SK-N-DZ (cell line): ENCODE results near the gene GSTM3. TPM values are rescaled to one million over a fixed set of nuclear protein-coding genes. Genes with fewer than 3 reads are reported as not detected.
A peak's percentile ranks its signal among the peaks of the same experiment; 100 is the strongest.

Experiments used
- DNase-seq: peaks from one replicate; pipeline ENCODE4 v3.0.0-alpha.2; 2015; ENCODE audit warnings: low spot score
- polyA plus RNA-seq, 2 experiments: library from polyadenylated mRNA; depleted of rRNA; stranded (reverse); fragments of >200 nt; gene quantifications; 2 replicates each; pipeline ENCODE4 v1.2.3, GENCODE V29; 2014

Gene GSTM3
- 127 and 135 TPM in 2 replicates for polyA plus RNA-seq (2014; cell fraction: cytosol; rRNA removed)
- 72.0 and 83.5 TPM in 2 replicates for polyA plus RNA-seq (2014; cell fraction: nucleus; rRNA removed)

DNA sequence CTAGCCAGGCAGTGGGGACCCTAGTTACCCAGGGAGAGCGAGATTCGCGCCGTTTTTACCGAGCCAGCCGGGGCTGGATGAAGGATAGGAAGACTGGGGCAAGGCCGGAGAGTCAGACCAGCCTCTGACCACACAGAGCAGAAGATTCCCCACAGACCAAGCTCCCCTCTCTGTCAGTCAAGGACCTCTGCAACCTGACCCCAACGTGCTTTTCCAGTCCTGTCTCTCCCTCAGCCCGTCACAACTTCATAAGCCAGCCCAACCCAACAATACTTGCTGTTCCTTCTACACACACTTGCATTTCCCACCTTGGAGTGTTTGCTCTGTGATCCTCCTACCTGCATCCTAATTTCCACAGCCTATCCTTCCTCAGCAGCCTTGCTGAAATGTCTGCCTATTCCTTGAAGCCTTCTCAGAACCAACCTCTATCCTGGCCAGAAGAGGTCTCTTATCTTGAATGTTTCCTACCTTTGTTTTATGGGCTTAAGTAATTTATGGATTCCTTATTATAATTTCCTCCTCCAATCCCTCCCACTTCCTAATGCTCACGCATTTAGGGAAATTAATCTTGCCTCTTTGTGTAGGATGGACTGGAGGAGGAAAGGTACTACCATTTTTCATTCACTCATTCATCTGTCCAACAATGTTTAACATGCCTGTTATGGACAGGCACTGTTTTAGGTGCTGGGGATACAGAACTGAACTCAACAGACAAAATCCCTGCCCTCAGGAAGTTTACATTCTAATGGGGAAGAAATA is at the start of gene GSTM3:
TSS of gene GSTM3 (minus strand) at position 424 of the 759 bp plus-strand sequence. CDS start 751 bp downstream, outside the sequence.
- no peak for DNase-seq

GRCh38 chr1:109790329-109790728 is 49.5 kb upstream of the GSTM3 start:
- DNase-seq = no peak

GRCh38 chr1:109789551-109790180 is 48.8 kb upstream of the GSTM3 start:
- DNase-seq = no peak

DNA sequence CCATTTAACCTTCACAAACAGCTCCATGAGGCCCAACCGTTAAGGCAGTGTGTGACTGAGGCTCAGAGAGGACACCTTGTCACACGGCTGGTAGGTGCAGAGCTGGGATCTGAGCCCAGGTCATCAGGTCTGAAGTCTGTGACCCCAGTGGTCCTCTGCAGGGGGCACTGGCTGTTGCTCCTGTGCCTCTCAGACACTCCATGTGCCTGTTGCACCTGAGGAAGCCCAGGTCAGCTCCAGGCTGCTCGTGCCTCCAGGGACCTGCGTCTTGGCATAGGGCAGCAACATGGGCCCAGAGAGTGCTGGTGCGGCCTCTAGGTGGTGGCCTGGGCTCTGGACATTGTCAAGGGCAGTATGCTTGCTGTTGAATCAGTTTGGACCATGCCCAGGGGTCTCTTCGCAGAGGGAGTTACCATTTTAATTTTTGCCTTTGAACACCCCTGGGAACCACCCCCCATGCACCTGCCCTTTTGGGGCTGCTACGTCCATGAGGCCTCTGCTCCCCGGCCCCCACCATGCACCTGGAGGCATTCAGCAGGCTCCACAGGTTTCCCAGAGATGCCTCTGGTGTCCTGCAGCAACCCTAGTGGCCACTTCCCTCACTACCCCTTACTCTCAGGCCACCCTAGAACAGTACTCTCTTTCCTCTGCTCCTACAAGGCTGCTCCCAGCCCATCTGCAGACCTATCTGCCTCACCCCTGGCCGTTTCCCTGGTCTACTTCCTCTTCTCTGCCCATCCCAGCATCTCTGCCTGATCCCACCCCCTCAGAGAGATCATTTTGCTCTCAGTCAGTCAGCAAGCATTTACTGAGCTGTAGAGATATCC is 48.1 kb upstream of the GSTM3 start:
- DNase-seq = peak; percentile 41

DNA sequence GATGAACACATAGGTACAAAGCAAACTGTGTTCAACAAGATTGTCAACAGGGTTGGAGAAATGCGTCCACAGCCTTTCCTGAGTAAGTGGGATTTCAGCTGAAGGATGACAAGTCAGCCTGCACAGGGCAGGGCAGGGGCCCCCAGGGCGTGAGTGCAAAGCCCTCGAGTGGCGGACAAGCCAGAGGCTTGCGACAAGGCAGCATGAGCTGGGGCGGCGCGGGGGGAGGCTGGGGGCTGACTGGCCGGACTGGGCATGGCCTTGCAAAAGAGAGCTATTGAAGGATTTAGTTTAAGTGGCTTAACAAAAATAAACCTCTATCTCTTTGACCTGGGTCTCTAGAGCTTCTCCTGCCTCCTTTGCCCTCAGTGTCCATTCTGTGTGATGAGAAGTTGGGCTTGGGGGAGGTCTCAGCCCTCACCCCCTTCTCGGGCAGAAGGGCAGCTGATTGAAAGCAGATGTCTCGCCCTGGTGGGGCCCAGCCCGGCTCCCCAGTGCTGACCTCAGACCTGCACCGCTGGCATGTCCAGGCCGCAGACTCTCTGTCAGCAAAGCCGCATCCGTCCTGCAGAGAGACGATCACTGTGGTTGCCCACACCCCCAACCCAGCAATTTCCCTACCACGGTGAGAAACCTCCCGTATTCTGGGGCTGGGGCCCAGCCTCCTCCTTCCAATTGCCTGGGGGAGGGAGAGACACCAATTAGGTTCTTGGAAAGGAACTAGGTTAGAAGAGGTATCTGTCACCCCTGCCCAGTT is 47.2 kb upstream of the GSTM3 start:
- DNase-seq = no peak

- DNase-seq = no peak
These were observed 46.5 kb upstream of the GSTM3 start for GRCh38 chr1:109787211-109787844.

DNA sequence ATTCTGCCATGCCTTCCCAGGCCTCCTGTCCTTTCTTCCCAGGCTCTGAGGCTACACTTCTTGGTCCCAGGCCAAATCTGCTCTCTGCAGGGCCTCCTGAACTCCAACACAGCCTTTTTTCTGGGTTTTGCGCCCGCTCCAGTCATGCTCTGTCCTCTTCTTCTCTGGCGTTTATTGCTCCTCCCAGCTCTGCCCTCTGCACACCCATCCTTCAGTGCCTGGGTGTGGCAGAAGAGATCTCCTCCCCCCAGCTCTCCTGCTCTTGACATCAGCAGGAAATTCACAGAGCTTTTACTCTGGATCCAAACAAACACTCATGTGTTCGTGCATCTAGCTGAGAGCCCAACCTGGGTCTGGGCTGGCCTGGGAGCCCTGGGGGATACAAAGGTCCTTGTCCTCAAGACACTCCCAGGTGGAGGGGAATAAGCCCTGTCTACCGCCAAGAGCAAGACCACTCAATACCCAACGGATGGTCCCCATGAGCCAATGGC is 45.7 kb upstream of the GSTM3 start:
- no peak for DNase-seq

DNA sequence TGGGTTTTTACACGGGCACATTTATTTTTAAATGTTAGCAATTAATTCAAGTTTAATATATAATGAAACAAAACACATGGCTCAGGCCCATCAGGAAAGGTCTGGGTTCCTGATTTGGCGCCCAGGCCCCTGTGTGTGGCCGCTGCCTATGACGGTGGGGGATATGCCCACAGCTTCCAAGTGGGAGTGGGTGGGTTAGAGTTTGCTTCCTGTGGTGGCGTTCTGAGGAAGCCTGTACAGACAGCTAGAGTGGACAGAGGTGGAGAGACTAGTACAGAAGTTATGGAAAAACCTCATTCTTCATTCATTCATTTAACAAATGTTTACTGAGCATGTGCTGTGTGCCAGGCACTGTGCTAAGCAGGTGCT is 45.3 kb upstream of the GSTM3 start:
- no peak for DNase-seq

DNA sequence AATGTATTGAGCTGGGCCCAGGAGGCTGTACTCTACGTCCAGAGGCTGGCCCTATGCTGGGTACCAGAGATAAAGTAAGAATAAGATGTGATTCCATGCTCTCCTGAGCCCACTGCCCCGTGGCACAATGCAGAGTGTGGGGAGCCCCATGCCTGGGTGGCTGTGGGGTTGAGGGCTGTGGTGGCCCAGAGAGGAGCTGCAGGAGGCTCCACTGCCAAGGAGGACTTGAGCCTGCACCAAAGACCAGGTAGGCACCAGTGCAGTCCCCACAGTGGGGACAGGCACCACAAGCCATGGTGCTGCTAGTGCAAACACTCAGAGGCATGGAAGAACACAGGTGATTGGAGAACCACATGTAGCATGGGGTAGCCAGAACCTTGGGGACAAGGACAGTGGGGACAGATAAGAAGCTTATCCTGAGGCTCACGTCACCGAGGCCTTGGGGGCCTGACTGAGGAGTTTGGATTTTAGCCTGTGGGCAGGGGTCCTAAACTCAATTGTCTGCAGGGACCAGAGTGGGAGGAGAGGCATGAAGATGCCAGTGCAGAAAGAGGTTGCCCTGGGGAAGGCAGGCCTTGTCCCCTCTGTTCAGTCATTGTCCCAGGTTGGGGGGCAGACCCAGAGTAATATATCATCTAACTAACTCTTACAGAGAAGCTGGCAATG is 44.7 kb upstream of the GSTM3 start:
- DNase-seq = no peak

GRCh38 chr1:109784551-109785252 is 43.9 kb upstream of the GSTM3 start:
- no peak for DNase-seq

DNA sequence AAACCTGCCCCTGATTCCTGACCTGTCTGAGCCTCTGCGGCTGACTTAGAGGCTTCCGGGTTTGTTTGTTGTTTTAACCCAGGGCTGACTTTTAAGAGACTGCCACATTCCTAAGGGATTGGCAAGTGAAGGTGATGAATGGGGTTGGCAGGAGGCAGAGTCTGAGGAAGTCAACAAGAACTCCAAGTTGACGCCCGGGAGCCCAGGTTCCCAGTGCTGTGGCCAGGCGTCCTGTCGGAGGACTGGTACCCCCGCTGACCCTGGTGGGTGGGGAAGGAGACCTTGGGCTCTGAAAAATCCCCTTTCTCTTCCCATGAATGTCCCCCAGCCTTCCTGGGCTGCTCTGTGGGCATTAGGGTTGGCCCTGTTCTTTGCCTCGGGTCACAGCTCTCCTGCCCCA is 42.6 kb upstream of the GSTM3 start:
- DNase-seq = no peak

DNA sequence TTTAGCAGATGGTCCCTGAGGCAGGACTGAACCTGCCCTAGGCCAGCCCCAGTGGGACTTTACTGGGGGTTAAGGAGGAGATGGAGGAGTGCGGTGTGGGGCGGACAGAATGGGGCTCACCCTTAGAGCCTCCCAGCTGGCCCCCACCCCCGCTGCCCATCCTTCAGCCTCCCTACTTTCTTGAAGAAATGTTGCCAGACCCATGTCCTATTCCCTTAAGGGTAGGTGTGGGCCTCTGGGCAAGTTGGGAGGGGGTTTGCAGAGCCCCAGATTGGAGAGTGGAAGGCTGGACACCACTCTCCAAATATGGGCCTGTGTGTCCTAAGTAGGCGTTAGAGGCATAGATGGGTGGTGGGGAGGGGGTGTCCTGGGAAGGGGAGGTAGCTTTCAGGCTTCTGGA is 42.1 kb upstream of the GSTM3 start:
- DNase-seq = no peak

DNA sequence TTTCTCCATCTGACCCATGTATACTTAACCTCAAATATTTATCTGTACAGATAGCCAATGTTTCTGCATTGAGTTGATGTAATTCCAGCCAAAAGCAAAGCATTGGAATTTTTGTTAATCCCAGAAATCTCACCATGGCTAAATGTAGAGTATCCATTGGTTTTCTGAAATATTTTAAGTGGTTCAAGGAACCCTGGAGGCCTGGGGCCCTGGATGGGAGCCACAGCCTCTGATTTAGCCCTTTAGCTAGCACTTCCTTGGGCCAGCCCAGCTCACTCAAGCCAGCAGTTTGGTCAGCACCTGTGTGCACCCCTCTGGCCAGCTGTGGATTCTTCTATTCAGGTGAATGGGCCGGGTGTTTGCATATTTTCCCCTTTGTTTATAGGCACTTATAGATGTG is 41.7 kb upstream of the GSTM3 start:
- no peak for DNase-seq

DNA sequence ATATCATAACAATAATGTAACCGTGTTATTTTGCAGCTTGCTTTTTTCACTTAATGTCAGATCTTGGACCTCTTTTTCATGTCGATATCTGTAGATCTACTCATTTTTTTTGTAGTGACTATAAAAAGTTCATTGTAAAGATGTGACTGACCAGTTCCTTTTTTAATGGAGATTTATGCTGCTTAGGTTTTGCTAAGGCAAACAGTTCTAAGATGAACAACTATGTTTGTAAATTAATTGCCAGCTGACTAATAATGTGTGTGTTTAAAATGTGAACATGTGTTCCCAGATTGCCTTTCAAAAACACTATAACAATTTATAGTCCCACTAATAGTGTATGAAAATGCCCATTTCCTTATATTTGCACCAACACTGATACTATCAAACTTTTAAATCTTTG is 41.0 kb upstream of the GSTM3 start:
- no peak for DNase-seq

DNA sequence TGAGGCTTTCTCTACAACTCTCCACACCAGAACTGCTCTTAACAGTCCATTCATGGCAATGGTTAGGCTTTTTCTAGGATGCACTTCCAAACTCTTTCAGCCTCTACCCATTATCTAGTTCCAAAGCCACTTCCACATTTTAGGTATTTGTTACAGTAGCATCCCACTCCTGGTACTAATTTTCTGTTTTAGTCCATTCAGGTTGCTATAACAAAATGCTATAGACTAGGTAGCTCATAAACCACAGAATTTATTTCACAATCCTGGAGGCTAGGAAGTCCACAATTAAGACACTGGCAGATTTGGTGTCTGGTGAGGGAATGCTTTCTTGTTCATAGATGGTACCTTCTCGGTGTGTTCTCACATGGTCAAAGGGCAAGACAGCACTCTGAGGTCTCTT is 40.1 kb upstream of the GSTM3 start:
- DNase-seq = no peak

DNA sequence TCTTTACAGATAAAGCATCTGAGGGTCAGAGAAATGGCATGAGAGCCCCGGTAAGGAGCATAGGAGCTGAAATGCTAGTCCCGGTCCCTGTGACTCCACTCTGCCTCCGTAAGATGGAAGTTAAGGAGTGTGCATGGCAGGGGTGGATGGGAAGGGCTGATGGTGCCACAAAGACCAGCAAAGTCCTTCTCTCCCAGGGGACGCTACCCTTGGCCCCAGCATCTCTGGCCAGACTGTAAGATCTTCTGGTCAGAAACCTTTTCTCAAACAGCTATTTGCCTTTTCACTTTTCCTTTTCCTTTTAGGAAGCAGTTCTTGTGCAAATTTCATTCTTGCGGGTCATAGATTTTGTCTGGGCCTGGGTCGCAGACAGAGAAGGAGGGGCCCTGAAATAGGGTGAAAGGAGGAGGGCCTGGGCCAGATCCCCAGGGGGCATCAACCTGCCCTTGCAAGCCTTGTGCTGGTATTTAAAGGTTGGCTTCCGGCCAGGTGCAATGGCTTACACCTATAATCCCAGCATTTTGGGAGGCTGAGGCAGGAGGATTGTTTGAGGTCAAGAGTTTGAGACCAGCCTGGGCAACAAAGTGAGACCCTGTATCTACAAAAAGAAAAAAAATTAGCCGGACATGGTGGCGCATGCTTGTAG is 37.3 kb upstream of the GSTM3 start:
- DNase-seq = no peak

DNA sequence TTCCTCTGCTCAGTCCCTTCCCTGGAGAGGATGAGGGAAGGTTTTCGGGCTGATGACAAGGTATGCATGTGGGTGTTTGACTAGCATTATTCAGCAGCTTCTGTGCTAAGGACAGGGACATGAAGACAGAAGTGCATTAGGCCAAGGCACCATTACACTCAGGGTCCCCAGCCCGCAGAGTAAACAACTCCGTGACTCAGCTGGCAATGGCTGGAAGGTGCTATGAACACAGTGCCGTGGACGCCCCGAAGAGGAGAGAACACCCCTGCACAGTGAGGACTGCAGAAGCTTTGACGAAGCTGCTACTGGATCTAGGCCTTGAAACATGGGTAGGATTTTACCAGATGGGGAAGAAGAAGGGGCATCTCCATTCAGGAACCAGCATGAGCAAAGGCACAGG is 36.6 kb upstream of the GSTM3 start:
- DNase-seq = no peak

DNA sequence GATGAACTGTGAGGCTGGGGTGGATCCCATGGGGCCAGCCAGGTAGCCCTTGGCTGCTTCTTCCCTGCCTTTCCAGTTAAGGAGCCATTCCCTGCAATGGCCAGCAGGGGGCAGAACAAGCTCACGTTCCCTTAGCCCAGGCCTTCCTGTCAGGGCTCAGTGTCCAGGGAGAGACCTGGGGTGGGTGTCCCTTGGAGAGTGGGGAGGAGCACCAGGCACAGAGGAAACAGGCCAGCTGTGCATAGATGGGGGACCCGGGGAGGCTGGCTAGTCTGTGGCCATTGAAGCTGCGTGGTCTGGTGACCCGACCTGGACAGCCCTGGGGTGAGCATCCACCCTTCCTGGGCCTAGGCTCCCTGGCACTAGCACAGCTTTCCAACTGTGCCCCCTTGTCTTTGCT is 36.1 kb upstream of the GSTM3 start:
- peak; percentile 80 for DNase-seq

DNA sequence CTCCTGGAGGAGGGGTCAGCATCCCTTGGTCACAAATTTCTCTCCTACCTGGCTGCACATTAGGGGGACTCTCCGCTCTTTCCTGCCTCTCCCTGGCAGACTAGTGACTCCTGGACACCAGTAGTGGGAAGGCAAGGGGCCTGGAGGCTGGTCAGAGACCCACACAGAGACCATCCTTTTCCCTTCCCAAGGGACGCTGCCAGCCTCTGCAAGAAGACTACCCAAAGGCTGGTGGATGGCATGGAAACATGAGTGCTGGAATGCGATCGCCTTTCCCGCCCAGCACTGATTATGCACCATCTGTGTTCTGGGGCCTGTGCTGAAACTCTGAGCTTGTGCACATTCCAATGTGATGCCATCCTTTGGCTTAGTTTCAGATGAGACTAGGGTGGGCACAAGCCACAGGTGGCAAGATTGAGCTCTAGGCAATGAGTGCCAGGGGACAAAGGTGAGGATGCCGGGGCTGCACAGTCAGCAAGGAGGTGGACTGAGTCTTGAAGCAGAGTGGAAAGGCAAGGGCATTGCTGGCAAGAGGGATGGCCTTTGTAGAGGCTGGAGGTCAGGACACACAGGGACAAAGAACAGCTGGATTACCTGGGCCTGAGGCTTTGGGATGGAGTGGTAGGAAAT is 35.5 kb upstream of the GSTM3 start:
- no peak for DNase-seq
